ENCODE data around the gene DOCK2.

The DOCK2 gene

GRCh38 chr5:169871826-169872490 is 234.9 kb downstream of the DOCK2 start:
- no peak for DNase-seq

- no peak for DNase-seq
These were observed 236.6 kb downstream of the DOCK2 start for GRCh38 chr5:169873642-169874041.

- no peak for DNase-seq
These were observed 237.5 kb downstream of the DOCK2 start for GRCh38 chr5:169874621-169875020.

- DNase-seq: no peak
These were observed 238.1 kb downstream of the DOCK2 start for GRCh38 chr5:169875091-169875728.

- no peak for DNase-seq
These were observed 238.7 kb downstream of the DOCK2 start for GRCh38 chr5:169875731-169876130.

- DNase-seq: no peak
These were observed 239.3 kb downstream of the DOCK2 start for GRCh38 chr5:169876386-169876785.

- no peak for DNase-seq
These were observed 243.1 kb downstream of the DOCK2 start for GRCh38 chr5:169880012-169880663.

GRCh38 chr5:169880785-169881184 is 243.7 kb downstream of the DOCK2 start:
- DNase-seq: no peak

- DNase-seq: no peak
These were observed 244.7 kb downstream of the DOCK2 start for GRCh38 chr5:169881702-169882303.

GRCh38 chr5:169886033-169886432 is 249.0 kb downstream of the DOCK2 start:
- no peak for DNase-seq

- DNase-seq: no peak
These were observed 249.6 kb downstream of the DOCK2 start for GRCh38 chr5:169886677-169887076.

GRCh38 chr5:169889572-169889971 is 252.5 kb downstream of the DOCK2 start:
- DNase-seq: no peak

- no peak for DNase-seq
These were observed 255.9 kb downstream of the DOCK2 start for GRCh38 chr5:169893010-169893409.

- DNase-seq: no peak
These were observed 256.5 kb downstream of the DOCK2 start for GRCh38 chr5:169893571-169893970.

GRCh38 chr5:169895926-169896325 is 258.9 kb downstream of the DOCK2 start:
- no peak for DNase-seq

GRCh38 chr5:169897481-169897880 is 260.4 kb downstream of the DOCK2 start:
- DNase-seq: no peak

GRCh38 chr5:169901896-169902295 is 264.8 kb downstream of the DOCK2 start:
- no peak for DNase-seq

- no peak for DNase-seq
These were observed 267.0 kb downstream of the DOCK2 start for GRCh38 chr5:169904059-169904458.

GRCh38 chr5:169904508-169904907 is 267.4 kb downstream of the DOCK2 start:
- DNase-seq: no peak

- no peak for DNase-seq
These were observed 267.9 kb downstream of the DOCK2 start for GRCh38 chr5:169905017-169905416.

GRCh38 chr5:169906745-169907649 is 269.9 kb downstream of the DOCK2 start:
- no peak for DNase-seq

- DNase-seq: no peak
These were observed 271.8 kb downstream of the DOCK2 start for GRCh38 chr5:169908864-169909263.

GRCh38 chr5:169909945-169910344 is 272.9 kb downstream of the DOCK2 start:
- no peak for DNase-seq

Data from stimulated activated CD4-positive, alpha-beta T cell treated with anti-CD3 and anti-CD28 coated beads, Interleukin-2, amount 100 ng/mL, for 48 hours (primary cell).